Measurements from ENCODE around the gene USP32.

GRCh38 chr17:60361889-60362288 is 30.0 kb downstream of the USP32 start:
- TF ChIP-seq, protein P1, sequence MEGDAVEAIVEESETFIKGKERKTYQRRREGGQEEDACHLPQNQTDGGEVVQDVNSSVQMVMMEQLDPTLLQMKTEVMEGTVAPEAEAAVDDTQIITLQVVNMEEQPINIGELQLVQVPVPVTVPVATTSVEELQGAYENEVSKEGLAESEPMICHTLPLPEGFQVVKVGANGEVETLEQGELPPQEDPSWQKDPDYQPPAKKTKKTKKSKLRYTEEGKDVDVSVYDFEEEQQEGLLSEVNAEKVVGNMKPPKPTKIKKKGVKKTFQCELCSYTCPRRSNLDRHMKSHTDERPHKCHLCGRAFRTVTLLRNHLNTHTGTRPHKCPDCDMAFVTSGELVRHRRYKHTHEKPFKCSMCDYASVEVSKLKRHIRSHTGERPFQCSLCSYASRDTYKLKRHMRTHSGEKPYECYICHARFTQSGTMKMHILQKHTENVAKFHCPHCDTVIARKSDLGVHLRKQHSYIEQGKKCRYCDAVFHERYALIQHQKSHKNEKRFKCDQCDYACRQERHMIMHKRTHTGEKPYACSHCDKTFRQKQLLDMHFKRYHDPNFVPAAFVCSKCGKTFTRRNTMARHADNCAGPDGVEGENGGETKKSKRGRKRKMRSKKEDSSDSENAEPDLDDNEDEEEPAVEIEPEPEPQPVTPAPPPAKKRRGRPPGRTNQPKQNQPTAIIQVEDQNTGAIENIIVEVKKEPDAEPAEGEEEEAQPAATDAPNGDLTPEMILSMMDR (IDR thresholded peaks at IDR 0.05): no peak
- TF ChIP-seq POLR2A (IDR thresholded peaks at IDR 0.05): no peak

Measured in right lobe of liver (tissue), 4 donors.